A549 (cell line): ENCODE results near the gene PTK7. TPM values are rescaled to one million over a fixed set of nuclear protein-coding genes. Genes with fewer than 3 reads are reported as not detected.

Experiments
- ATAC-seq, 2 experiments: fragments of 200-7000 bp in 1 of 2; fragments of >200 bp in 1 of 2; cut with Nextera tagmentation in 1 of 2; cut with Tn5 transposase in 1 of 2; 3 replicates each; pipeline versions ENCODE4 v1.8.0 to v1.9.1; 2018 to 2020; ENCODE audit warnings: mild to moderate bottlenecking in 1 of 2, moderate library complexity in 1 of 2
- CTCF ChIA-PET: fragments of 300-600 bp; sonication (Branson Sonifier 250); formaldehyde crosslinking; extraction: SDS; loops from one replicate; lab custom pipeline; 2021; ENCODE audit warnings: antibody characterized with exemption, inconsistent platforms; lab: Yijun Ruan, JAX
- POLR2A ChIA-PET: fragments of 350-600 bp; formaldehyde crosslinking; extraction: SDS; loops from one replicate; lab custom pipeline; 2021; ENCODE audit warnings: antibody characterized with exemption, inconsistent platforms; lab: Yijun Ruan, JAX
- DNase-seq, 2 experiments: peaks; one replicate each; pipeline versions ENCODE4 v3.0.0 to v3.0.0-alpha.2; 2011 to 2016; ENCODE audit warnings: low read depth in 1 of 2, low spot score in 1 of 2
- FAIRE-seq: peaks from 2 replicates; lab custom pipeline; 2011; peaks lifted over from hg19 to GRCh38; lab: Jason Lieb, UNC
- H3K27ac ChIP-seq, 2 experiments: fragments of >200 bp; sonication (Bioruptor Twin); formaldehyde crosslinking; 3 replicates each; pipeline ENCODE4 v1.5.1; 2016 to 2017
- H3K4me1 ChIP-seq: fragments of >200 bp; sonication (Bioruptor Twin); formaldehyde crosslinking; 3 replicates; pipeline ENCODE4 v1.6.1; 2016
- H3K4me2 ChIP-seq: fragments of >200 bp; sonication (Bioruptor Twin); formaldehyde crosslinking; 3 replicates; pipeline ENCODE4 v1.6.1; 2016
- H3K4me3 ChIP-seq: fragments of >200 bp; sonication (Bioruptor Twin); formaldehyde crosslinking; 3 replicates; pipeline ENCODE4 v1.5.1; 2016
- H3K9me3 ChIP-seq: fragments of >200 bp; sonication (Bioruptor Twin); formaldehyde crosslinking; 3 replicates; pipeline ENCODE4 v1.6.1; 2016
- BHLHE40 ChIP-seq: IDR thresholded peaks from 2 replicates; pipeline ENCODE4 v1.6.1; 2012; ENCODE audit warnings: low read depth, low read length, inconsistent platforms
- CHD2 ChIP-seq: fragments of 150-350 bp; IDR thresholded peaks from 2 replicates; pipeline ENCODE4 v1.6.1; 2014; ENCODE audit warnings: low read length; ENCODE audit not compliant: partially characterized antibody
- CTCF ChIP-seq: fragments of >200 bp; sonication (Bioruptor Twin); formaldehyde crosslinking; IDR thresholded peaks from 3 replicates; pipeline ENCODE4 v1.5.1; 2016
- EHF ChIP-seq: fragments of 250-450 bp; sonication (Bioruptor Pico); IDR thresholded peaks from 2 replicates; pipeline ENCODE4 v1.5.0; 2020; ENCODE audit warnings: mild to moderate bottlenecking
- FOSL2 ChIP-seq, 2 experiments: fragments of 450-650 bp in 1 of 2; fragments of >200 bp in 1 of 2; sonication (Bioruptor Twin) in 1 of 2; formaldehyde crosslinking; IDR thresholded peaks; 2 replicates each; pipeline versions ENCODE4 v1.5.0 to v1.6.1; 2016 to 2020; ENCODE audit warnings: mild to moderate bottlenecking in 1 of 2, moderate library complexity in 1 of 2
- GATA3 ChIP-seq: IDR thresholded peaks from 2 replicates; pipeline ENCODE4 v1.6.1; 2012; ENCODE audit warnings: borderline replicate concordance
- JUN ChIP-seq, 2 experiments: fragments of >200 bp; sonication (Bioruptor Twin); formaldehyde crosslinking; IDR thresholded peaks; 2 replicates in 1 of 2; 3 replicates in 1 of 2; pipeline ENCODE4 v1.6.1; 2016 to 2017
- KDM5A ChIP-seq: fragments of 200-600 bp; sonication (generic); IDR thresholded peaks from 2 replicates; pipeline ENCODE4 v1.6.1; 2016; ENCODE audit warnings: antibody characterized with exemption, mild to moderate bottlenecking
- MYC ChIP-seq: IDR thresholded peaks from 2 replicates; pipeline ENCODE4 v1.6.1; 2012; ENCODE audit warnings: mild to moderate bottlenecking, inconsistent platforms, low read length, improper control_type of control experiment, borderline replicate concordance
- NFE2L2 ChIP-seq: fragments of 150-350 bp; conservative IDR thresholded peaks from 2 replicates; pipeline ENCODE4 v1.6.1; 2014; ENCODE audit warnings: low read length
- NPAS2 ChIP-seq: fragments of 250-450 bp; sonication (Bioruptor Pico); IDR thresholded peaks from 2 replicates; pipeline ENCODE4 v1.8.0; 2022; ENCODE audit warnings: mild to moderate bottlenecking, moderate library complexity, borderline replicate concordance
- NR3C1 ChIP-seq: fragments of >200 bp; sonication (Bioruptor Twin); formaldehyde crosslinking; IDR thresholded peaks from 3 replicates; pipeline ENCODE4 v1.6.1; 2017
- PBX3 ChIP-seq: IDR thresholded peaks from 2 replicates; pipeline ENCODE4 v1.6.1; 2012
- RFX5 ChIP-seq: fragments of 450-650 bp; IDR thresholded peaks from 2 replicates; pipeline ENCODE4 v1.7.1; 2014; ENCODE audit warnings: antibody characterized with exemption, mild to moderate bottlenecking, moderate library complexity
- TP53 ChIP-seq: fragments of 250-450 bp; sonication (Bioruptor Pico); IDR thresholded peaks from 2 replicates; pipeline ENCODE4 v1.5.0; 2021; ENCODE audit warnings: mild to moderate bottlenecking, moderate library complexity
- USF2 ChIP-seq: fragments of 450-650 bp; IDR thresholded peaks from 2 replicates; pipeline ENCODE4 v1.6.1; 2014; ENCODE audit warnings: antibody characterized with exemption
- ZSCAN20 ChIP-seq: fragments of 250-450 bp; sonication (Bioruptor Pico); IDR thresholded peaks from 2 replicates; pipeline ENCODE4 v1.8.0; 2022; ENCODE audit warnings: mild to moderate bottlenecking, moderate library complexity
- WGBS: methylation state at CpG from one replicate; pipeline ENCODE4 v1.1.6; 2017; ENCODE audit errors: missing lambda C conversion rate; 5-methylcytosine and 5-hydroxymethylcytosine counted together
- polyA plus RNA-seq, 4 experiments: library from polyadenylated mRNA; depleted of rRNA in 3 of 4; stranded (reverse); fragments of >200 nt; fragmentation: RNase III in 1 of 4; extraction: RNeasy Plus Mini Kit Qiagen cat#74134 plus additional on column Dnase treatment in 1 of 4; gene quantifications; 2 replicates in 3 of 4; 3 replicates in 1 of 4; pipeline ENCODE4 v1.2.3, GENCODE V29; 2011 to 2017
- TF ChIP-seq, protein P1 (sequence below): fragments of 250-450 bp; sonication (Bioruptor Pico); IDR thresholded peaks from 2 replicates; pipeline ENCODE4 v1.5.0; 2021; ENCODE audit warnings: mild to moderate bottlenecking, moderate library complexity, borderline replicate concordance
- TF ChIP-seq, protein P2 (sequence below): fragments of >200 bp; sonication (Bioruptor Twin); formaldehyde crosslinking; IDR thresholded peaks from 3 replicates; pipeline ENCODE4 v1.6.1; 2016

Gene PTK7
- polyA plus RNA-seq, 2 of the 4 experiments (the other 2 are of a cell fraction): 2.8 to 5.6 TPM

DNA sequence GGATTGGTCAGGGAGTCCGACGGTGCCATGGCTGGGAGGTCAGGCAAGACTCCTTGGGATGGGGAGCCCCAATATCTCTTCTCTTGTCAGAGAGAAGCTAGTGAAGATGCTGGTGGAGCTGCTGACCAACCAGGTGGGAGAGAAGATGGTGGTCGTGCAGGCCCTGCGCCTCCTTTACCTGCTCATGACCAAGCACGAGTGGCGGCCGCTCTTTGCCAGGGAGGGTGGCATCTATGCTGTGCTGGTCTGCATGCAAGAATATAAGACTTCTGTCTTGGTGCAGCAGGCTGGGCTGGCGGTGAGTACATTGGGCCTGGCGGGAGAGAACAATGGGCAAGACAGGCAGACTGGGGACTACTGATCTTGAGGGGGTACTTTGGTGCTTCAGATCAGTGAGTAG, 116.8 kb downstream of the PTK7 start (continued):
- no peak for TF ChIP-seq KDM5A

DNA sequence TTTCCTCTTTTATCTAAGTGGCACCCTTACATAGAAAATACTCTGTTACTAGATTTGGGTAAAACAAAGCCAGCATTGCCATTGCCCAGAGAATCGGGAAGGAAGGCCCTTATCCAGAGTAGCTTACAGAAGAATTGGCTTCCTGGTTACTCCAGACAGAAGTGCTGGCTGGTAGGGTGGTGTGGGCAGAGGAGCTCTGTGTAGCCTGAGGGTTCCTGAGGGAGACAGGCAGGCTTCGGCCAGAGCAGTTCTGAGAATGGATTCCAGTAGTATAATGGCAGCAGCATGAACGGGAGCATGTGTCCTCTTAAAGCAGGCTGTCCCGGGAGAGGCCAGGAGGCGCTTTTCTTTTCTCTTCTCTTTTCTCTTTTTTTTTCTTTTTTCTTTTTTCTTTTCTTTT, 117.8 kb downstream of the PTK7 start:
- H3K4me2 ChIP-seq: no peak overlapping the region
- no peaks in the 10 kb centered on the region for H3K9me3 ChIP-seq
- DNase-seq (no peak), FAIRE-seq (no peak)
- CTCF ChIA-PET: interaction anchor here (0.8 to 1.2 kb wide), 2 partner anchors 11 to 26 kb away, joined by 3 to 4 read pairs; no protein-coding TSS in a partner anchor
- no peak for TF ChIP-seq PBX3
- no peak for TF ChIP-seq EHF (CRISPR knock-in tag)
- TF ChIP-seq, all 56 proteins: peak for 0
- no peak for ATAC-seq
- Histone ChIP-seq H3K27ac (no peak overlapping the region), H3K4me3 (no peak overlapping the region), H3K4me1 (no peaks in the 10 kb centered on the region)
- POLR2A ChIA-PET: no interaction called here
- WGBS: 93% methylated on average over 5 of the region's 5 CpGs

- H3K4me2 ChIP-seq: no peak overlapping the region
- ChIA-PET POLR2A (no interaction called here), CTCF (no interaction called here)
- H3K27ac ChIP-seq: no peak overlapping the region
- TF ChIP-seq USF2 (no peak), NPAS2 (CRISPR knock-in tag) (no peak), BHLHE40 (no peak), FOSL2 (IDR thresholded peaks at IDR 0.05) (no peak), FOSL2 (CRISPR knock-in tag; IDR thresholded peaks at IDR 0.05) (no peak), RFX5 (no peak), NFE2L2 (no peak), ZSCAN20 (CRISPR knock-in tag) (no peak), MYC (no peak), TP53 (no peak)
- ATAC-seq (no peak), FAIRE-seq (no peak), DNase-seq (no peak)
- no peaks in the 10 kb centered on the region for H3K4me1 ChIP-seq
- no peak overlapping the region for H3K4me3 ChIP-seq
- 97% methylated on average over 5 of the region's 5 CpGs for WGBS
- no peaks in the 10 kb centered on the region for H3K9me3 ChIP-seq
These were observed 120.2 kb downstream of the PTK7 start for GRCh38 chr6:43196337-43196736.

DNA sequence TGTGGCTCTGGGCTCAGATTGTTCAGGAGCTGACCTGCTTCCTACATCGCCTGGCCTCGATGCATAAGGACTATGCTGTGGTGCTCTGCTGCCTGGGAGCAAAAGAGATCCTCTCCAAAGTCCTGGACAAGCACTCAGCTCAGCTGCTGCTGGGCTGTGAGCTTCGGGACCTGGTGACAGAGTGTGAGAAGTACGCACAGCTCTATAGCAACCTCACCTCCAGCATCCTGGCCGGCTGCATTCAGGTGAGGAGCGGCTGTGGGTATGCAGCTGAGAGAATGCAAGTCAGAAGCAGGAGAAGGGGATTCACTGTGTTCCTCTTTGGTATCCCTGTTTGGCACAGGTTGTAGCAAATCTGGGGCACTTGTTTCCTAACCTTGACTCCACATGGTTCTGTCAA, 123.8 kb downstream of the PTK7 start:
- Histone ChIP-seq H3K4me2 (no peak overlapping the region), H3K4me3 (no peak overlapping the region), H3K27ac (no peak overlapping the region), H3K9me3 (no peaks in the 10 kb centered on the region), H3K4me1 (no peaks in the 10 kb centered on the region)
- CTCF ChIA-PET: no interaction called here
- POLR2A ChIA-PET: no interaction called here
- FAIRE-seq (no peak), ATAC-seq (0 out of 6 replicates have a peak, but pooled peaks of 1 of the 2 experiments have one; percentile 17), DNase-seq (no peak)
- TF ChIP-seq, protein P1, sequence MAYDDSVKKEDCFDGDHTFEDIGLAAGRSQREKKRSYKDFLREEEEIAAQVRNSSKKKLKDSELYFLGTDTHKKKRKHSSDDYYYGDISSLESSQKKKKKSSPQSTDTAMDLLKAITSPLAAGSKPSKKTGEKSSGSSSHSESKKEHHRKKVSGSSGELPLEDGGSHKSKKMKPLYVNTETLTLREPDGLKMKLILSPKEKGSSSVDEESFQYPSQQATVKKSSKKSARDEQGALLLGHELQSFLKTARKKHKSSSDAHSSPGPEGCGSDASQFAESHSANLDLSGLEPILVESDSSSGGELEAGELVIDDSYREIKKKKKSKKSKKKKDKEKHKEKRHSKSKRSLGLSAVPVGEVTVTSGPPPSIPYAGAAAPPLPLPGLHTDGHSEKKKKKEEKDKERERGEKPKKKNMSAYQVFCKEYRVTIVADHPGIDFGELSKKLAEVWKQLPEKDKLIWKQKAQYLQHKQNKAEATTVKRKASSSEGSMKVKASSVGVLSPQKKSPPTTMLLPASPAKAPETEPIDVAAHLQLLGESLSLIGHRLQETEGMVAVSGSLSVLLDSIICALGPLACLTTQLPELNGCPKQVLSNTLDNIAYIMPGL (CRISPR knock-in tag): no peak
- TF ChIP-seq NR3C1: no peak
- no peak for TF ChIP-seq CTCF
- TF ChIP-seq, protein P2, sequence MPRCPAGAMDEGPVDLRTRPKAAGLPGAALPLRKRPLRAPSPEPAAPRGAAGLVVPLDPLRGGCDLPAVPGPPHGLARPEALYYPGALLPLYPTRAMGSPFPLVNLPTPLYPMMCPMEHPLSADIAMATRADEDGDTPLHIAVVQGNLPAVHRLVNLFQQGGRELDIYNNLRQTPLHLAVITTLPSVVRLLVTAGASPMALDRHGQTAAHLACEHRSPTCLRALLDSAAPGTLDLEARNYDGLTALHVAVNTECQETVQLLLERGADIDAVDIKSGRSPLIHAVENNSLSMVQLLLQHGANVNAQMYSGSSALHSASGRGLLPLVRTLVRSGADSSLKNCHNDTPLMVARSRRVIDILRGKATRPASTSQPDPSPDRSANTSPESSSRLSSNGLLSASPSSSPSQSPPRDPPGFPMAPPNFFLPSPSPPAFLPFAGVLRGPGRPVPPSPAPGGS: no peak
- TF ChIP-seq NPAS2 (CRISPR knock-in tag): no peak
- no peak for TF ChIP-seq RFX5
- no peak for TF ChIP-seq MYC
- TF ChIP-seq CHD2: no peak
- no peak for TF ChIP-seq JUN (IDR thresholded peaks at IDR 0.05)
- no peak for TF ChIP-seq GATA3
- WGBS: 94% methylated on average over 5 of the region's 6 CpGs
